GM23338 (cell line): Measurements from ENCODE around the gene POLR2F. TPM values are rescaled to one million over a fixed set of nuclear protein-coding genes. Genes with fewer than 3 reads are reported as not detected.

ENCODE experiments used
- ATAC-seq: fragments of 200-7000 bp; cut with Tn5 transposase; 3 replicates; pipeline ENCODE4 v1.9.1; 2020
- DNase-seq: peaks from one replicate; pipeline ENCODE4 v3.0.0-alpha.2; 2015; ENCODE audit warnings: low spot score
- H2AFZ ChIP-seq: fragments of 200-600 bp; sonication (generic); 2 replicates; pipeline ENCODE4 v1.8.0; 2016; ENCODE audit warnings: antibody characterized with exemption, mild to moderate bottlenecking, moderate library complexity
- H3F3A ChIP-seq: fragments of 200-600 bp; sonication (generic); replicated peaks from 2 replicates; pipeline ENCODE4 v1.8.0; 2017; ENCODE audit warnings: antibody characterized with exemption, mixed run types, low read depth
- H3K27ac ChIP-seq: fragments of 200-600 bp; sonication (generic); 2 replicates; pipeline ENCODE4 v1.6.1; 2016; ENCODE audit warnings: low read depth
- H3K27me3 ChIP-seq: fragments of 200-600 bp; sonication (generic); 2 replicates; pipeline ENCODE4 v1.8.0; 2016; ENCODE audit warnings: mild to moderate bottlenecking, mixed run types, moderate library complexity; ENCODE audit not compliant: insufficient read depth
- H3K36me3 ChIP-seq: fragments of 200-600 bp; sonication (generic); 2 replicates; pipeline ENCODE4 v1.8.0; 2016; ENCODE audit warnings: mild to moderate bottlenecking; ENCODE audit not compliant: insufficient read depth
- H3K4me1 ChIP-seq: fragments of 200-600 bp; sonication (generic); 2 replicates; pipeline ENCODE4 v1.8.0; 2016; ENCODE audit warnings: mild to moderate bottlenecking, moderate library complexity; ENCODE audit not compliant: insufficient read depth
- H3K4me2 ChIP-seq: fragments of 200-600 bp; sonication (generic); 2 replicates; pipeline ENCODE4 v1.7.1; 2017; ENCODE audit warnings: mixed run types
- H3K4me3 ChIP-seq: fragments of 200-600 bp; sonication (generic); 2 replicates; pipeline ENCODE4 v1.6.1; 2016; ENCODE audit warnings: mixed run types
- H3K79me2 ChIP-seq: fragments of 200-600 bp; sonication (generic); replicated peaks from 2 replicates; pipeline ENCODE4 v1.8.0; 2017; ENCODE audit warnings: mild to moderate bottlenecking; ENCODE audit not compliant: insufficient read depth
- H3K9me2 ChIP-seq: fragments of 200-600 bp; sonication (generic); 2 replicates; pipeline ENCODE4 v1.8.0; 2017; ENCODE audit not compliant: insufficient read depth
- H4K20me1 ChIP-seq: fragments of 200-600 bp; sonication (generic); replicated peaks from 2 replicates; pipeline ENCODE4 v1.8.0; 2017; ENCODE audit warnings: mild to moderate bottlenecking; ENCODE audit not compliant: insufficient read depth
- H3K27ac Mint-ChIP-seq: 2 replicates; pipeline ENCODE4 v1.8.0; 2020; ENCODE audit warnings: inconsistent platforms, mild to moderate bottlenecking, moderate library complexity, mixed read lengths
- H3K27me3 Mint-ChIP-seq: 3 replicates; pipeline ENCODE4 v1.8.0; 2022; ENCODE audit warnings: low read depth, mild to moderate bottlenecking, moderate library complexity, mixed read lengths, inconsistent platforms; ENCODE audit not compliant: insufficient read depth, poor library complexity
- H3K36me3 Mint-ChIP-seq: 3 replicates; pipeline ENCODE4 v1.8.0; 2021; ENCODE audit warnings: low read depth, mild to moderate bottlenecking, inconsistent platforms, moderate library complexity, mixed read lengths
- H3K4me1 Mint-ChIP-seq: 3 replicates; pipeline ENCODE4 v1.8.0; 2020; ENCODE audit warnings: mild to moderate bottlenecking, inconsistent platforms, mixed read lengths
- H3K4me3 Mint-ChIP-seq: 3 replicates; pipeline ENCODE4 v1.8.0; 2021; ENCODE audit warnings: moderate library complexity, mild to moderate bottlenecking, inconsistent platforms, mixed read lengths
- H3K9me3 Mint-ChIP-seq: 3 replicates; pipeline ENCODE4 v1.8.0; 2020; ENCODE audit warnings: moderate library complexity, mild to moderate bottlenecking, inconsistent platforms, mixed read lengths
- CREB1 ChIP-seq: fragments of 250-450 bp; sonication (Bioruptor Pico); IDR thresholded peaks from 2 replicates; pipeline ENCODE4 v1.5.0; 2020; ENCODE audit warnings: low read depth, mild to moderate bottlenecking, moderate library complexity
- CTCF ChIP-seq, 2 experiments: fragments of 200-600 bp in 1 of 2; sonication (generic) in 1 of 2; conservative IDR thresholded peaks; 2 replicates each; pipeline versions ENCODE4 v1.5.1 to v1.6.1; 2016 to 2017; ENCODE audit warnings: antibody characterized with exemption in 2 of 2, low read depth in 2 of 2, mild to moderate bottlenecking in 2 of 2, moderate library complexity in 1 of 2
- ETS1 ChIP-seq: IDR thresholded peaks from 2 replicates; pipeline ENCODE4 v1.6.1; 2016; ENCODE audit warnings: antibody characterized with exemption
- EZH2 ChIP-seq: fragments of 200-600 bp; sonication (generic); IDR thresholded peaks from one replicate; pipeline ENCODE4 v1.8.0; 2017; ENCODE audit warnings: antibody characterized with exemption, mild to moderate bottlenecking, low read depth; ENCODE audit not compliant: unreplicated experiment
- EZH2phosphoT487 ChIP-seq: fragments of 200-600 bp; sonication (generic); IDR thresholded peaks from one replicate; pipeline ENCODE4 v1.8.1; 2018; ENCODE audit warnings: antibody characterized with exemption; ENCODE audit not compliant: unreplicated experiment
- JUNB ChIP-seq: IDR thresholded peaks from one replicate; pipeline ENCODE4 v1.6.1; 2016; ENCODE audit warnings: antibody characterized with exemption; ENCODE audit not compliant: unreplicated experiment
- NANOG ChIP-seq: IDR thresholded peaks from 2 replicates; pipeline ENCODE4 v1.6.1; 2016; ENCODE audit warnings: antibody characterized with exemption, borderline replicate concordance
- POLR2AphosphoS5 ChIP-seq: IDR thresholded peaks from 2 replicates; pipeline ENCODE4 v1.6.1; 2016; ENCODE audit warnings: antibody characterized with exemption, low read depth
- REST ChIP-seq: IDR thresholded peaks from one replicate; pipeline ENCODE4 v1.6.1; 2018; ENCODE audit warnings: antibody characterized with exemption; ENCODE audit not compliant: unreplicated experiment
- STAT1 ChIP-seq: IDR thresholded peaks from one replicate; pipeline ENCODE4 v1.6.1; 2016; ENCODE audit warnings: antibody characterized with exemption; ENCODE audit not compliant: unreplicated experiment
- ZNF114 ChIP-seq: fragments of 250-450 bp; sonication (Bioruptor Pico); IDR thresholded peaks from 2 replicates; pipeline ENCODE4 v1.5.0; 2020; ENCODE audit warnings: mild to moderate bottlenecking, moderate library complexity
- ZNF331 ChIP-seq: fragments of 250-450 bp; sonication (Bioruptor Pico); IDR thresholded peaks from 2 replicates; pipeline ENCODE4 v1.5.0; 2020; ENCODE audit warnings: low read depth, mild to moderate bottlenecking, moderate library complexity
- ZNF462 ChIP-seq: fragments of 250-450 bp; sonication (Bioruptor Pico); IDR thresholded peaks from 2 replicates; pipeline ENCODE4 v1.5.0; 2020; ENCODE audit warnings: mild to moderate bottlenecking, moderate library complexity
- polyA plus RNA-seq: library from polyadenylated mRNA; unstranded; fragments of >200 nt; fragmentation: Nextera tagmentation; extraction: Ambion mirVana; gene quantifications from 2 replicates; pipeline ENCODE4 v1.2.1, GENCODE V29; 2016
- total RNA-seq: library from RNA; depleted of rRNA; stranded (reverse); fragments of >200 nt; shearing (Covaris generic); gene quantifications from 2 replicates; pipeline ENCODE4 v1.2.3, GENCODE V29; 2014

The POLR2F gene
- total and polyA plus RNA-seq, 2 experiments from 2014 or later, result 144 to 429 TPM

GRCh38 chr22:37999236-37999635, 45.7 kb downstream of the POLR2F start:
- Mint-ChIP-seq H3K4me1 (peaks cover 22% of the 10 kb centered on the region), H3K4me3 (no peak overlapping the region; the same call in 2 of the 3 replicates), H3K9me3 (no peaks in the 10 kb centered on the region), H3K36me3 (no peaks in the 10 kb centered on the region; the same call in 1 of the 3 replicates), H3K27me3 (peaks cover 7% of the 10 kb centered on the region), H3K27ac (no peak overlapping the region)
- Histone ChIP-seq H3K36me3 (no peaks in the 10 kb centered on the region), H3K79me2 (no peaks in the 10 kb centered on the region), H4K20me1 (no peaks in the 10 kb centered on the region), H3K4me1 (no peaks in the 10 kb centered on the region), H3K27ac (no peak overlapping the region), H3K4me3 (no peak overlapping the region), H3K27me3 (no peaks in the 10 kb centered on the region), H2AFZ (no peak overlapping the region), H3K9me2 (no peaks in the 10 kb centered on the region), H3F3A (no peaks in the 10 kb centered on the region), H3K4me2 (no peak overlapping the region)
- no peak for TF ChIP-seq STAT1
- TF ChIP-seq ZNF331 (CRISPR knock-in tag), result no peak
- TF ChIP-seq ETS1, result no peak
- TF ChIP-seq CREB1 (CRISPR knock-in tag), result no peak
- no peak for TF ChIP-seq REST
- TF ChIP-seq JUNB, result no peak
- TF ChIP-seq EZH2, result no peak
- no peak for TF ChIP-seq NANOG
- TF ChIP-seq POLR2AphosphoS5, result no peak
- no peak for TF ChIP-seq ZNF114 (CRISPR knock-in tag)
- no peak for TF ChIP-seq EZH2phosphoT487
- no peak for TF ChIP-seq ZNF462 (CRISPR knock-in tag)
- TF ChIP-seq CTCF (conservative IDR thresholded peaks at IDR 0.05; ENCODE audit: low read depth in 2 of 2), result no peak
- no peak for ATAC-seq
- DNase-seq, result no peak
